H1 (cell line): ENCODE data around the gene DISP3. TPM values are rescaled to one million over a fixed set of nuclear protein-coding genes. Genes with fewer than 3 reads are reported as not detected.

Experiments
- CTCF ChIA-PET: fragments of 300-600 bp; sonication (Branson Sonifier 250); formaldehyde crosslinking; loops from one replicate; lab custom pipeline; 2021; ENCODE audit not compliant: partially characterized antibody; lab: Charles Lee
- POLR2A ChIA-PET: fragments of 300-600 bp; sonication (Branson Sonifier 250); formaldehyde crosslinking; loops from one replicate; lab custom pipeline; 2021; ENCODE audit warnings: inconsistent platforms; ENCODE audit not compliant: partially characterized antibody; lab: Charles Lee
- DNase-seq, 2 experiments: peaks; one replicate each; pipeline versions ENCODE4 v3.0.0 to v3.0.0-alpha.2; 2010 to 2022; ENCODE audit warnings: low spot score in 2 of 2, low read depth in 1 of 2, mixed read lengths in 1 of 2
- FAIRE-seq: peaks from 2 replicates; lab custom pipeline; 2011; peaks lifted over from hg19 to GRCh38; lab: Jason Lieb, UNC
- H2AFZ ChIP-seq: 2 replicates; pipeline ENCODE4 v1.8.1; 2012; ENCODE audit warnings: low read length, inconsistent platforms
- H2AK5ac ChIP-seq: 2 replicates; pipeline ENCODE4 v1.6.1; 2013; ENCODE audit warnings: low read depth, low read length
- H2BK120ac ChIP-seq: replicated peaks from 2 replicates; pipeline ENCODE3; 2013; ENCODE audit warnings: low read depth, low read length, inconsistent platforms
- H2BK12ac ChIP-seq: 2 replicates; pipeline ENCODE4 v1.6.1; 2013; ENCODE audit warnings: low read depth, low read length
- H2BK15ac ChIP-seq: 2 replicates; pipeline ENCODE4 v1.6.1; 2013; ENCODE audit warnings: low read length
- H2BK20ac ChIP-seq: 2 replicates; pipeline ENCODE4 v1.6.1; 2013; ENCODE audit warnings: low read length
- H2BK5ac ChIP-seq: 2 replicates; pipeline ENCODE4 v1.6.1; 2013; ENCODE audit warnings: low read depth, low read length
- H3K14ac ChIP-seq: 2 replicates; pipeline ENCODE4 v1.6.1; 2013; ENCODE audit warnings: inconsistent platforms; ENCODE audit not compliant: insufficient read length
- H3K18ac ChIP-seq: 2 replicates; pipeline ENCODE4 v1.6.1; 2013; ENCODE audit warnings: low read length; ENCODE audit errors: extremely low read depth
- H3K23ac ChIP-seq: 2 replicates; pipeline ENCODE4 v1.6.1; 2013; ENCODE audit warnings: inconsistent platforms; ENCODE audit not compliant: insufficient read length
- H3K23me2 ChIP-seq: 2 replicates; pipeline ENCODE4 v1.6.1; 2013; ENCODE audit warnings: low read depth, low read length
- H3K27ac ChIP-seq: 2 replicates; pipeline ENCODE4 v1.6.1; 2011; ENCODE audit warnings: low read depth, low read length, inconsistent platforms
- H3K27me3 ChIP-seq, 4 experiments: replicated peaks in 1 of 4; 1 replicate in 1 of 4; 2 replicates in 3 of 4; pipeline versions ENCODE4 v1.6.1 to v1.8.1; 2011 to 2013; ENCODE audit warnings: low read length in 3 of 4, mild to moderate bottlenecking in 3 of 4, inconsistent platforms in 2 of 4, mixed read lengths in 2 of 4, moderate library complexity in 1 of 4; ENCODE audit not compliant: control insufficient read depth in 3 of 4, insufficient read depth in 3 of 4; ENCODE audit errors: extremely low read depth in 1 of 4
- H3K36me3 ChIP-seq, 4 experiments: 2 replicates each; pipeline versions ENCODE4 v1.6.1 to v1.8.1; 2011 to 2013; ENCODE audit warnings: mild to moderate bottlenecking in 4 of 4, low read length in 3 of 4, moderate library complexity in 2 of 4, control low read depth in 1 of 4, inconsistent platforms in 1 of 4; ENCODE audit not compliant: insufficient read depth in 4 of 4, control insufficient read depth in 2 of 4
- H3K4ac ChIP-seq: replicated peaks from 2 replicates; pipeline ENCODE3; 2013; ENCODE audit warnings: low read length, low read depth, mixed read lengths, inconsistent platforms; ENCODE audit not compliant: insufficient read length
- H3K4me1 ChIP-seq, 4 experiments: replicated peaks in 1 of 4; 1 replicate in 1 of 4; 2 replicates in 3 of 4; pipeline versions ENCODE4 v1.6.1 to v1.8.1; 2011 to 2013; ENCODE audit warnings: low read length in 3 of 4, inconsistent platforms in 2 of 4, mixed read lengths in 1 of 4; ENCODE audit not compliant: insufficient read depth in 4 of 4, control insufficient read depth in 3 of 4
- H3K4me2 ChIP-seq, 2 experiments: 2 replicates each; pipeline versions ENCODE4 v1.6.1 to v1.8.1; 2011 to 2013; ENCODE audit warnings: low read depth in 2 of 2, low read length in 2 of 2, control low read depth in 1 of 2, inconsistent platforms in 1 of 2, mild to moderate bottlenecking in 1 of 2; ENCODE audit not compliant: insufficient read depth in 1 of 2
- H3K4me3 ChIP-seq, 4 experiments: fragments of 200-600, 300-600 bp in 1 of 4; sonication (generic), shearing (Covaris generic), sonication (Bioruptor Twin) in 1 of 4; 2 replicates each; pipeline versions ENCODE4 v1.5.1 to v1.8.1; 2011 to 2016; ENCODE audit warnings: low read length in 4 of 4, low read depth in 3 of 4, control low read depth in 2 of 4, inconsistent platforms in 2 of 4, mild to moderate bottlenecking in 2 of 4, mixed read lengths in 1 of 4, moderate library complexity in 1 of 4; ENCODE audit not compliant: insufficient read depth in 2 of 4; ENCODE audit errors: extremely low read depth in 1 of 4
- H3K56ac ChIP-seq: replicated peaks from 2 replicates; pipeline ENCODE3; 2013; ENCODE audit warnings: low read depth, mild to moderate bottlenecking, mixed read lengths, low read length, inconsistent platforms; ENCODE audit not compliant: insufficient read length
- H3K79me1 ChIP-seq: 2 replicates; pipeline ENCODE4 v1.6.1; 2013; ENCODE audit warnings: low read depth, low read length, control low read depth
- H3K79me2 ChIP-seq, 2 experiments: 2 replicates each; pipeline versions ENCODE4 v1.6.1 to v1.8.1; 2012 to 2013; ENCODE audit warnings: low read length in 2 of 2, mild to moderate bottlenecking in 2 of 2, inconsistent platforms in 1 of 2; ENCODE audit not compliant: insufficient read depth in 2 of 2, control insufficient read depth in 1 of 2
- H3K9ac ChIP-seq, 4 experiments: replicated peaks in 1 of 4; 1 replicate in 1 of 4; 2 replicates in 3 of 4; pipeline versions ENCODE4 v1.6.1 to v1.8.1; 2011 to 2013; ENCODE audit warnings: low read depth in 3 of 4, low read length in 3 of 4, control low read depth in 2 of 4, mild to moderate bottlenecking in 2 of 4, moderate library complexity in 2 of 4, inconsistent platforms in 1 of 4; ENCODE audit errors: extremely low read depth in 1 of 4
- H3K9me3 ChIP-seq, 2 experiments: 2 replicates each; pipeline versions ENCODE4 v1.6.1 to v1.8.1; 2012 to 2013; ENCODE audit warnings: mild to moderate bottlenecking in 2 of 2, moderate library complexity in 2 of 2, control low read depth in 1 of 2, inconsistent platforms in 1 of 2, low read depth in 1 of 2, low read length in 1 of 2, mixed read lengths in 1 of 2; ENCODE audit not compliant: insufficient read depth in 2 of 2
- H4K20me1 ChIP-seq, 2 experiments: replicated peaks in 1 of 2; 2 replicates each; pipeline versions ENCODE3 to v1.8.1; 2011 to 2013; ENCODE audit warnings: inconsistent platforms in 2 of 2, low read length in 2 of 2, mild to moderate bottlenecking in 1 of 2; ENCODE audit not compliant: insufficient read depth in 2 of 2, control insufficient read depth in 1 of 2
- H4K5ac ChIP-seq: 2 replicates; pipeline ENCODE4 v1.6.1; 2013; ENCODE audit warnings: low read length, low read depth, mixed read lengths, inconsistent platforms; ENCODE audit not compliant: insufficient read length
- H4K8ac ChIP-seq: 2 replicates; pipeline ENCODE4 v1.8.0; 2013; ENCODE audit warnings: mild to moderate bottlenecking, moderate library complexity, low read length, inconsistent platforms; ENCODE audit not compliant: insufficient read depth; ENCODE audit errors: extremely low read depth
- H4K91ac ChIP-seq: replicated peaks from 2 replicates; pipeline ENCODE3; 2013; ENCODE audit warnings: low read length, mixed read lengths, inconsistent platforms; ENCODE audit not compliant: insufficient read length
- HDAC6 ChIP-seq: IDR thresholded peaks from one replicate; pipeline ENCODE4 v1.7.1; 2012; ENCODE audit warnings: low read depth, mild to moderate bottlenecking, inconsistent platforms, low read length, moderate library complexity
- POLR2AphosphoS5 ChIP-seq: IDR thresholded peaks from 2 replicates; pipeline ENCODE4 v1.6.1; 2011; ENCODE audit warnings: low read depth, low read length
- RXRA ChIP-seq: IDR thresholded peaks from 2 replicates; pipeline ENCODE4 v1.6.1; 2011; ENCODE audit warnings: low read depth, mild to moderate bottlenecking, low read length, moderate library complexity; ENCODE audit not compliant: insufficient read depth
- WGBS, 2 experiments: shearing (Covaris generic) in 1 of 2; methylation state at CpG; one replicate each; pipeline versions ENCODE4 v1.1.6 to v1.1.7; 2013 to 2015; ENCODE audit warnings: low lambda C conversion rate in 2 of 2, mixed read lengths in 2 of 2, inconsistent platforms in 1 of 2, low coverage in 1 of 2, missing lambda C conversion rate in 1 of 2; ENCODE audit not compliant: insufficient replicate concordance in 2 of 2, insufficient coverage in 1 of 2, insufficient read length in 1 of 2; ENCODE audit errors: extremely low coverage in 1 of 2, missing lambda C conversion rate in 1 of 2; 5-methylcytosine and 5-hydroxymethylcytosine counted together
- polyA plus RNA-seq, 7 experiments: library from polyadenylated mRNA; depleted of rRNA in 3 of 7; stranded (reverse) in 5 of 7; unstranded in 2 of 7; fragments of >200 nt in 5 of 7; fragments of 200-250 nt in 2 of 7; gene quantifications; 1 replicate in 5 of 7; 2 replicates in 1 of 7; 4 replicates in 1 of 7; pipeline versions ENCODE4 v1.2.1 to v1.2.3, GENCODE V29; 2011 to 2013; ENCODE audit warnings: missing spikeins in 2 of 7, mixed read lengths in 2 of 7
- total RNA-seq: library from RNA; stranded (reverse); fragmentation: NEBNext Ultra II Directional; extraction: Animal tissue kit (Norgen Biotek cat#: 25700); gene quantifications from 2 replicates; pipeline ENCODE4 v1.2.1, GENCODE V29; 2021

Gene DISP3
- total and polyA plus RNA-seq, 2 of the 8 experiments (the other 6 are each of a cell fraction or from before 2014, with no cell fraction given), result 3.4 to 4.6 TPM

- no peak for FAIRE-seq
- TF ChIP-seq HDAC6, result no peak
- no peak for TF ChIP-seq POLR2AphosphoS5
- TF ChIP-seq RXRA, result no peak
These were observed 53.0 kb downstream of the DISP3 start for GRCh38 chr1:11531943-11532342.

More at GRCh38 chr1:11531943-11532342, 53.0 kb downstream of the DISP3 start:
- WGBS, 2 experiments, result 92% methylated on average over 8 of the region's 10 CpGs; no CpG with 5 or more reads in 1 of the 2 experiments
- no peak overlapping the region for H3K23ac ChIP-seq
- no peak overlapping the region for H2BK15ac ChIP-seq
- H2BK12ac ChIP-seq, result no peak overlapping the region
- no peaks in the 10 kb centered on the region for H3K23me2 ChIP-seq
- H2BK5ac ChIP-seq, result no peak overlapping the region; the same call in 1 of the 2 replicates
- H3K79me2 ChIP-seq, result no peaks in the 10 kb centered on the region
- H3K27me3 ChIP-seq, result no peaks in the 10 kb centered on the region; a peak in 1 of 7 replicates
- POLR2A ChIA-PET, result interaction anchor here (1.6 kb wide), 1 partner anchor 33 kb away, joined by 4 read pairs; no protein-coding TSS in a partner anchor
- no peak overlapping the region for H4K5ac ChIP-seq
- H3K79me1 ChIP-seq, result no peaks in the 10 kb centered on the region
- H3K4me3 ChIP-seq, result no peak overlapping the region
- CTCF ChIA-PET, result interaction anchor here (0.6 to 2.3 kb wide), 3 partner anchors 40 to 154 kb away, joined by 3 to 8 read pairs (median 4); no protein-coding TSS in a partner anchor
- no peak overlapping the region for H2BK120ac ChIP-seq
- no peaks in the 10 kb centered on the region for H3K36me3 ChIP-seq
- no peaks in the 10 kb centered on the region for H4K20me1 ChIP-seq
- no peak for DNase-seq
- no peak overlapping the region for H3K14ac ChIP-seq
- H3K4ac ChIP-seq, result no peak overlapping the region
- H2AK5ac ChIP-seq, result no peak overlapping the region
- H4K8ac ChIP-seq, result no peak overlapping the region
- H2AFZ ChIP-seq, result no peak overlapping the region
- no peak overlapping the region for H3K56ac ChIP-seq
- H2BK20ac ChIP-seq, result no peak overlapping the region
- H3K18ac ChIP-seq, result no peak overlapping the region
- H3K27ac ChIP-seq, result no peak overlapping the region
- no peak overlapping the region for H3K9ac ChIP-seq
- H3K9me3 ChIP-seq, result no peaks in the 10 kb centered on the region
- H3K4me2 ChIP-seq, result no peak overlapping the region; a peak in 1 of 4 replicates
- peaks cover 0 to 3% (median 0%) of the 10 kb centered on the region in 4 experiments; a peak in 3 of 7 replicates for H3K4me1 ChIP-seq
- no peak overlapping the region for H4K91ac ChIP-seq
